HG03159 (cell line): ENCODE measurements around the gene CD9.

Experiments
- ATAC-seq: cut with Tn5 transposase; IDR thresholded peaks from one replicate; pipeline ENCODE4 v1.9.1; 2021; ENCODE audit warnings: mild to moderate bottlenecking, moderate library complexity; ENCODE audit not compliant: unreplicated experiment

The CD9 gene

DNA sequence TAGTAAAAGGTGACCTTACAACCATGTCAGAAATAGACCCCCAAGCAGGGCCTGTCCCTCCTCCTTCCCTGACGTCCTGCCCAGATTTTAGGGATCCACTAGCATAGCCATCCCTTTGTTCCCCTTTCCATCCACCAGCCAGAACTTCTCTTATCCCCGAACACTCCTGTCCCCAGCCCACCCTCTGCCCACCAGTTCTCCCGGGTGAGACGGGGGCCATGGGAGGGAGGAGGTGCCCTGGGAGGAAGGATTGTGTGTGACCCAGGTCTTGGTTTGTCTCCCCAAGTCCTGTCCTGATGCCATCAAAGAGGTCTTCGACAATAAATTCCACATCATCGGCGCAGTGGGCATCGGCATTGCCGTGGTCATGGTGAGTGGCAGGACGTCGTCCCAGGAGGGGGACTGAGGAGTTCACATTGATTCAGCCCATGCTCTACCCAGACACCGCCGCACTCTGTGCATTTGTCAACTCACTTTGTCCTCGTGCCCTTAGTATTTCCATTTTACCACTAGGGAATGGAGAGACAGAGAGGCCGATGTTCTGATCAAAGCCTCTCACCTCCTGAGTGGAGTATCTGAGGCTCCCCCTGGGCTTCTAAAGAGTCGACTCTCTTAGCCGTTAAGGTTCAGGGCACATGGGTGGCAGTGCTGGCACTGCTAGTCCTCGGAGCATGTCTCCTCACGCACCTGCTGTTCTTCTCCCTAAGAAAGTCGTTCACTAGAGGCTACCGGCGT is 35.9 kb downstream of the CD9 start:
- no peak for ATAC-seq

GRCh38 chr12:6236641-6236940 is 36.4 kb downstream of the CD9 start:
- no peak for ATAC-seq

- no peak for ATAC-seq
Observed at GRCh38 chr12:6237830-6238229, 37.6 kb downstream of the CD9 start.

GRCh38 chr12:6238875-6239274 is 38.7 kb downstream of the CD9 start:
- no peak for ATAC-seq

DNA sequence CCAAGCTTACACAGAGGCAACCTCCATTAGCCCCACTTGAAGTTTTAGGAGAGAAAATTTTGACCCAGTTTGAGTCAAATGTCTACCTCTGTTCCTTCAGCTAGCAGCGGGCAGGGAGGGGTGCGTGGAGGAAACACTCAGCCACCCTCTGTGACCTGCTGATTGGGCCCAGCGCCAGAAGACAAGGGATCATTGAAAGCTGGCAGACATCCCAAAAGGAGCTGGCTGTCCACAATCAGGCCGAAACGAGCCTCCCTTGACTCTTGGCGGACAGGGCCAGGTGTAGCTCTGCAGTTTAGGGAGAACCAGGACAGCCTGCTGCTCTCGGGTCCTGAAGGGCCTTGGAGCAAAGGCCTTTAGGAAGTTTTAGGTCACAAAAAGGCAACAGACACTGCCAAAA is 41.3 kb downstream of the CD9 start:
- no peak for ATAC-seq

GRCh38 chr12:6249580-6249979 is 49.4 kb downstream of the CD9 start:
- no peak for ATAC-seq

DNA sequence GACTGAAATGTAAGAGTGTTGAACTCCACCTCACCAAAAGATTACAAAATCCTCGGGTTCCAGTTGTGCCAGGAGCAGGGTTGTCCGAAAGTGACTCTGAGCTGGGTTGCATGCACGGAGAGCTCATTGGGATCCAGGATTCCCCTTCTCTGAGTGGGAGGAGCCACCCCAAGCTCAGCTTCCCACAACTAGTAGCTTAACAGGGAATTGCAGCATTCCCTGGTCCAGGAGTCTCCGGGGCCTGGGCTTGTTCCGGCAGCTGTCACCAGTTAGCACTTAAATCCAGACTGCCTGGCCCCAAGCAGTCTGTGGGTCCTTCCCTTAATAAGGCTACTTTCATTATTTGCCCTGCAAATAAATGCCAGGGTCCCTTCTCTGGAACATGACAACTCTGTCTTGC is 50.1 kb downstream of the CD9 start:
- ATAC-seq, result no peak

DNA sequence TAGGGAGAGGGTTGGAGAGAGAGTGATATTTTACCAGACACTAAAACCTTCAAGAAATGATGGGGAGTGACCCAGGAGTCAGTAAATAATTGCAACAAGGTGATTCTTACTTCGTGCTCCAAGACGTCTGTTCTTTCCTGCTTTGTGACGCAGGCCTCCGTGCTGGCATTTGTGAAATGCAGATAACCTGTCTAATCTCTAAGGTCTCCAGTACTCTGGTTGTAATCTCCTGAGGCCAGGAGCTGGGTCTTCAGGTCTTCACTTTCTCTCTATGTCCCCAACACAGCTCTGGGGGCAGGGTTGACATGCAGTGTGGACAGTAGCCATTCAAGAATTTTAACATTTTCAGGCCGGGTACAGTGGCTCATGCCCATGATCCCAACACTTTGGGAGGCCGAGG is 53.1 kb downstream of the CD9 start:
- no peak for ATAC-seq

GRCh38 chr12:6254491-6254890 is 54.3 kb downstream of the CD9 start:
- ATAC-seq, result no peak

- ATAC-seq, result no peak
Observed at GRCh38 chr12:6257007-6257406, 56.8 kb downstream of the CD9 start.

DNA sequence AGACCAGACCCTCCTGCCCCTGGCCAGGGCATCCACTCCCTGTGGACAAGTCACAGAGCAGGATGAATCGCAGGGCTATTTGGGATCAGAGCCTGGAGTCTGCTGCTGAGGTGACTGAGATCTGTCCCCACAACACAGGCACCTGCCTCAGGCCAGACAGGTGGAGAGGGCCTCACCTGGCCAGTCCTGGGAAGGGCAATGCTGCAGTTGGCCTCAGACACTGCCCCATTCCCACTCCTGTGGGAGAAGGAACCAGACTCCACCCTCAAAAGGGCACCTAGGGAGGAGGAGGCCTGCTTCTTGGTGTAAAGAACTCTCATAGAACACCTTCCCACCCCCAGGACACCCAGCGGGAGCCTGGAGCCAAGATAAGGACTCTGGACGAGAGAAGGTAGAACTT is 62.0 kb downstream of the CD9 start:
- ATAC-seq, result no peak

DNA sequence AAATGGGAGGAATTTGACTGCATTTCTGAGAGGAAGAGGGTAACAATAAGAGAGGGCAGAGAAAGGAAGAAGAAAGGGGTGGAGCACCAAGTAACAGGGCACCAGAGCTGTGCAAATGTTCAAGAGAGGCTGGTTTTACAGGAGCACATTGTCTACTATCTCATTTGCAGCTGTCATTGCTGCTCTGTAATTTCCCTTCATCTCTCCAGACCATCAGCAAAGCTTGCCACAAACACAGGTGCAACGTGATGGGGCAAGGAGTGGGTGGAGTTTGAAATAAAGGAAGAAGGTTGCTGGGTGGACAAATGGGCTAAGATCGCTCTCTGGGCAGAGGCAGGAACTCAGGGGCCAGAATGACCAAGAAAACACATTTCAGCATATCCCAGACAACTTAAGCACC is 62.4 kb downstream of the CD9 start:
- ATAC-seq, result no peak

GRCh38 chr12:6263931-6264330 is 63.7 kb downstream of the CD9 start:
- no peak for ATAC-seq

DNA sequence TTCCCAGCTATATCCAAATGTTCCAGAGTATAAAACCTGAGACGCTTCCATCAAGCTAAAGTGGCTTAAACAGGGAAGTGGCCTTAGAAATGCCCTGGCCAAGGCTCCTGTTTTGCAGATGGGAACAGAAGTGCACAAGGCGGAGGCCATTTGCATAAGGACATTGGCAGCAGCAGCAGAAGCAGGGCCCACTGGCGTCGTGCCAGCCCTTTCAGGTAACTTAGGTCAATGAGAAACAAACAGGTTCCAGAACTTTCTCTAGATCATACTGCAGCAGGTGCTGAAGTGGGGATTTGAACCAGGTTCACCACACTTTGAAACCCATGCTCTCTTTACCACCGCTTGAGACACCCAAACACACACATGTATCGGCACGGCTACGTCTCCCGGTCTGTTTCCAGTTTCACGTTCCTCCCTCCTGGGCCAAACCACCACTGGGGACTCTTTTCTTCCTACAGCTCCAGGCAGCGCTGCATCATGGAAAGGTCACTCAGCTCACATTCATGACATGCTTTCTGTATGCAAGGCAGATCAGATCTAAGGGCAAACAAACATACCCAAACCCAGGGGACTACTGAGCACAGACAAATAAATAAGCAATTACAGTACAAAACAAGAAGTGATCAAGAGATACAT is 64.3 kb downstream of the CD9 start:
- ATAC-seq, result no peak

DNA sequence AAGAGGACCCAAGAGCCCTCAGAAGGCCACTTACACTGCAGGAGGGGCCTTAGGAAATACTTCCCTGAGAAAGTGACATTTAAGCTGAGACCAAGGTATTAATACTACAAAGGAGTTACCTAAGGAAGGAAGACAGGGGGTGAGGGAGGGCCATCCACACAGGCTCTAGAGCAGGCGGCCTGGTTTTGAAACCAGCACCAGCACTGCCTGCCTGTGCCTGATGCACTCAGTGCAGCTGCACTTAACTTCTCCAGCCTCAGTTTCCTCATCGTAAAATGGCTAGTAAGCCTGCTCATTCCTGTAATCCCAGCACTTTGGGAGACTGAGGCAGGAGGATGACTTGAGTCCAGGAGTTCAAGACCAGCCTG is 64.8 kb downstream of the CD9 start:
- ATAC-seq, result no peak

GRCh38 chr12:6266541-6266966 is 66.4 kb downstream of the CD9 start:
- ATAC-seq, result no peak

- ATAC-seq, result no peak
Observed at GRCh38 chr12:6266971-6267721, 66.9 kb downstream of the CD9 start.

GRCh38 chr12:6268484-6269157 is 68.4 kb downstream of the CD9 start:
- ATAC-seq, result no peak

DNA sequence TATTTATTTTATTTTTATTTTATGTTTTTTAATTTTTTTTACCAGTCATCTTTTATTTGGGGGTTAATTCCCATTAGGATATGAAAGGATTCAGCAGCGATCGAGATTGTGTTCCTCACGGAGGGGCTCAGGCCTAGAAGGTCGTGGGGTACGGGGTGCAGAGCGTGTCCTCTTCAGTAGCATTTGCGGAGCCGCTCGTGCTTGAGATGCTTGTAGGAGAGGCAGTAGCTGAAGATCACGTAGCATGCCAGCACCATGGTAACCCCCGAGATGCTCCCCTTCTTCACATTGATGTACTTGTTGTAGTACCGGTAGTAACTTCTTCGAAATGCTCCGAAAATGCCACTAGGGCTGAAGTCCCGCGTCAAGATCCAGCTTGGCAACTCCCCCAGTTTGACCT is 69.8 kb downstream of the CD9 start:
- ATAC-seq, result no peak

DNA sequence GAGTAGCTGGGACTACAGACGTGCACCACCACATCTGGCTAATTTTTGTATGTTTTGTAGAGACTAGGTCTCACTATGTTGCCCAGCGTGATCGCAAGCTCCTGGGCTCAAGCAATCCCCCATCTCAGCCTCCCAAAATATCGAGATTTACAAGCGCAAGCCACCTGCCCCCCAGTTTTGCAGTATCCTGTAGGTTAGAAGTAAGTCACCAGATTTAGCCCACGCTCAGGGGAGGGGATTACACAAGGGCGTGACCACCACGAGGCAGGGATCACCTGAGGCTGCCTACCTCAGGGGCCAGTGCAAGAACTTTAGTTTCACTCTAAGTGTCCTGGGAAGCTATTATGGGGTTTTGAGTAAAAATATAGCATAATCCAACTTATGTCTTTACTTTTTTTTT is 71.1 kb downstream of the CD9 start:
- no peak for ATAC-seq

- ATAC-seq, result no peak
Observed at GRCh38 chr12:6272300-6273204, 72.4 kb downstream of the CD9 start.
